GM18867 (cell line): Measurements from ENCODE around the gene SLC12A4.

Source experiments
- ATAC-seq: cut with Tn5 transposase; IDR thresholded peaks from one replicate; pipeline ENCODE4 v1.9.1; 2021; ENCODE audit warnings: mild to moderate bottlenecking, moderate library complexity; ENCODE audit not compliant: unreplicated experiment

Gene SLC12A4

DNA sequence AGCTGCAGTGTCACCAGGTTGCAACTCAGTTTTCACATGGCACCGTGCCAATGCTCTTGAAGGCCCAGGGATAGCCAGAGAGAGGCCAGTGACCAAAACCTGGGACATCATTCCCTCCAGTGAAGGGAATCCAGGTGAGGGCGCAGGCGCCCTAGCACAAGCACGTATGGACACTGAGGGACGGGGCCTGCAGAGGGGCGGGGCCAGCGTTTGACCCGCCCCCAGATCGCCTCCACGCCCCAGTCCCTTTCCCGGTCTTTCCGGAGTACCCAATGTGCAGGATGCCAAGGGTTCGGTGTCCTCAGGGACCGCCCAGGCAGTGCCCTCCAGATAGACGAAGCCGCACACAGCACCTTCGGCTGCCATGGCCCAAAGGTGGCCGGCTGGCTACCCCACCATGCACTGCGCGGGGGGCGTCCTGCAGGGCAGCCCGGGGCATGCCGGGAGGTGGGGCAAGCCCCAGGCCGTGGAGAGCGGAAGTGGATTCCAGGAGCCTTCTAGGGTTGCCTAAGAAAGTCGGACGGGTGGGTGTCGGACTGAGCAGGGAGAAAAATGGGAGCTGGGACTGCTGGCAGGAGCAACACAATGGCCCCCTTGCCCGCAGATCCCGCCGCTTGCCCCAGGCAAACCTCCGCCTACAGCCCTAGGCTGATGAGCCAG, 4.6 kb downstream of the SLC12A4 start:
- ATAC-seq, result no peak

DNA sequence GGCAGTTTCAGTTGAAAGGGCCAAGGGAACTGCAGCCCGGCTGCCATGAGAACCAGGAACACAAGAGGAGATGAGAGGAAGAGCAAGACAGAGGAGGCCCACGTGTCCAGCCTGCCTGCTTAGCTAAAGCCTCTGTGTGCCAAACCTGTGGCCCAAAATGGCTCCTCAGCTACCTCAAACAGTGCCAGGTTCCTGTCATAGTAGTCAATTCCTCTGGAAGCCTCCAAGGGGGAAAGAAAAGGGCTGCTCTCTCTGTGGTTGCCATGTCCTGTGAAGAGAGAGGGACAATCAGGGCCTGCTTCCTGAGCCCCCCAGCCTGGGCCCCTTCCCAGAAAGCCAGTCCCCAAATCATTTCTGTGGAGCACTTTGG, 5.2 kb downstream of the SLC12A4 start:
- no peak for ATAC-seq

DNA sequence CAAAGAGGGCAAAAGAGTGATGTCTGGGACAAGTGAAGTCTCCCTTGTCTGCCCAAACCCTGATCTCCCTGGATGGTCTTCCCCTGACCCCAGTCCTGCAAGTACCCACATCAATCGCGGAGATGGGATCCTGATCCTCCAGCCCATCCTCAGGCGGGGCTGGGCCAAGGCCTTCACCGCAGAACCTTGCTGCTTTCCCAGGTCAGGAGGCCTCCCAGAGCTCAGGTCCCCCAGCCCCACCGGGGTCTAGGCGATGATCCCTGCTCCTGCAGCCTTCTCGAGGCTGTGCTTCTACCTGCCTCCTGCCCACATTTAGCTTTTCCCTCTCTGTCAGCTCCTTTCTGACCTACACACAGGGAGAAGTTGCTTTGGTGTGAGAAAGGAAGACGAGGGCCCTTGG, 6.3 kb downstream of the SLC12A4 start:
- ATAC-seq, result no peak

DNA sequence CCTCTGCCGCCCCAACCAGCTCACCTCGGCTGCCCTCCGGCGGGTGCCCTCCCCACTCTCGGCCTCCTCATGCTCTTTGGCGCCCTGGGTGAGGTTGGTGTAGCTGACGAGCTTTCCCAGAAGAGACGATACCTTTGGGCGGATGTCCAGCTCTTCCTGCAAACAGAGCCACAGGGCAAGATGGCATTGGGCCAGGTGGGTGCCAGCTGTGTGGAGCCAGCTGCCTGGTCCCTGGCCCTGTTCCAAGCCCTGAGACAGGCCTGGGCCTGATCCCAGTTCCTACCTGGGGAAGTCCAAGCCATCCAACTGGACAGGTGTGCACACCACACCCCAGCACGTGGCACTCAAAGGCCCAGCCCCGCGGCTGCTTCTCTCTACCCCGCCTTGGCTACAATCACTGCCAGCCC, 6.9 kb downstream of the SLC12A4 start:
- ATAC-seq, result no peak

DNA sequence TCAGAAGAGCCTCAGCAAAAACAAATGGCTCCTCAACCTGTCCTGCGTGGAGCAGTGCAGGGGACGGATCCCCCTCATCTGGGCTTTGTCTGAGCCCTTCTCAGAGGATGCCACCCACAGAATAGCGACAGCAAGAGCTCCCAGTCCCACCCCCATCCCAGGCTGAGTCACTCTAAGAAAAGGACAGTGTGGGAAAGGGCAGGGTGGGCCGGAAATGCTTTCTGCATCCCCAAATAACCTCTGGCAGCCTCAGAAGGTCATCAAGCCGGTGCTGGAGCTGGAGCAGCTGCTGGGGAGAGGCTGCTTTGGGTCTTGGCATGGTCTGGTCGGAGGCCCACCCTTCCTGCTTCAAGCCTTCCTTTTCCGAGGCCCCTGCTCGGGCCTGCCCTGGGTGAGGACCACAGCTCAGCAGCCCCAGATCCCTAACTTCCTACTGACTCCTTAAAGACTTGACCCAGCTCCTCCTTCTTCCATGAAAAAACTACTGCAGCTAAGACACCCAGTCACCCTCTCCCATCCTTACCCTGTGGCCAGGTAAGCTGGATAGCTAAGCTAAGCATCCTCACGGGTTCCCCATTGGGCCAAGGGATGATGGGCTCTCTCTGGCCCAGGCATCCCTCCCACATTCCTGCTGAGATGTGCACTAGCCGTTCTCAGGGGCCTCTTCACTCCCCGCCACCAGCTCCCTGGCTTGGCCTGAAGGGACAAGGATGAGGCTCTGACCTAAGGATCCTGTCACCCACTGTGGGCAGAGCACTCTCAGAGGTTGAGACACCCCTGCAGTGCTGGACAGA, 8.7 kb downstream of the SLC12A4 start:
- no peak for ATAC-seq

DNA sequence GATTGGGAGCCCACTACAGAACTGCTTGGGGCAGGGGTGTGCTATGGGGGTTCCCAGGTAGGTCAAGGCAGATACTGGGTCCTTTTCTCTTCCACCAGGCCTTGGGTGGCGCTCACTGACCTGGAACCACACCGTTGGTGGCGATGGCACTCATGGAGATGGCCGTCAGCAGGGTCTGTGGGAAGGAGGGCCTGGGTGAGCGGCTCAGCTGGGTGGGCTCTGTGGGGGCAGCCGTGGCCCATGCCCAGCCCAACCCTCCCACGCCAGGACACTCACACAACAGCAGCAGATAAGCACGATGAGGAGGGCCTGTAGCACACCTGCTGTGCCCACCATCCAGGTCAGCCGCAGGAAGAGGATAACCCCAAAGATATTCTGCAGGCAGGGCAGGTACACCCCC, 10.8 kb downstream of the SLC12A4 start:
- no peak for ATAC-seq

DNA sequence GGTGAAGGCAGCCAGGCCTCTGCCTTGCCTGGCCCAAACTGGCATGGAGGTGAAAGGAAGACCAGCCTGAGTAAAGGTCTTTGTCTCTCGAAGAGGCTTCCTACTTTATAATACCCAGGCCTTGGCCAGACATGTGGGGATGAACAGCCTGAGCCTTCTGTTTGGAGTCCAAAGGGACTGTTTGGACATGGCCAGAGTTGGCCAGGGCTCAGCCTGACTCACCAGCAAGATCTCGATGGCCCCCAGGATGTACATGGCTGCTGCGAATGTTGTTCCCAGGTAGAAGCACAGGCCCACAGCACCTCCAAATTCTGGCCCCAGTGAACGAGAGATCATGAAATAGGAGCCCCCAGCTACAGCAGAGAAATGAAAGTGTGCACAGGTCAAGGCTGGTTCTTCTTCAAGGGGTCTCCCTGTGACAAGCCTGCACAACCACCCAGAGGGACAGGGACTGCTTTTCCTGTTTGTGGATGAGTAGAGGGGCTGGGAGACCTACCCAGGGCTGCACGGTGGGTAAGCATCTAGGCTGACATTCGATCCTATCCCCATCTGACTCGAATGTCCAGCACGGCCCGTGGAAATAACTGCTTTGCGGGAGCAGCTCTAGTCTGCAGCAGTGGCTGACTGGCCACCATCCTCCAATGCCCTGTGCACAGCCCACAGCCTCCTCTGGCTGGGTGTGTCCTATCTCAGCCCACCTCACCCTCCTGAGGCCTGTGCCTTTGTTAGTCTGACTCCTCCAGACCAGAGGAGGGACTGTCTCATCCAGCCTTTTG, 13.8 kb downstream of the SLC12A4 start:
- no peak for ATAC-seq

DNA sequence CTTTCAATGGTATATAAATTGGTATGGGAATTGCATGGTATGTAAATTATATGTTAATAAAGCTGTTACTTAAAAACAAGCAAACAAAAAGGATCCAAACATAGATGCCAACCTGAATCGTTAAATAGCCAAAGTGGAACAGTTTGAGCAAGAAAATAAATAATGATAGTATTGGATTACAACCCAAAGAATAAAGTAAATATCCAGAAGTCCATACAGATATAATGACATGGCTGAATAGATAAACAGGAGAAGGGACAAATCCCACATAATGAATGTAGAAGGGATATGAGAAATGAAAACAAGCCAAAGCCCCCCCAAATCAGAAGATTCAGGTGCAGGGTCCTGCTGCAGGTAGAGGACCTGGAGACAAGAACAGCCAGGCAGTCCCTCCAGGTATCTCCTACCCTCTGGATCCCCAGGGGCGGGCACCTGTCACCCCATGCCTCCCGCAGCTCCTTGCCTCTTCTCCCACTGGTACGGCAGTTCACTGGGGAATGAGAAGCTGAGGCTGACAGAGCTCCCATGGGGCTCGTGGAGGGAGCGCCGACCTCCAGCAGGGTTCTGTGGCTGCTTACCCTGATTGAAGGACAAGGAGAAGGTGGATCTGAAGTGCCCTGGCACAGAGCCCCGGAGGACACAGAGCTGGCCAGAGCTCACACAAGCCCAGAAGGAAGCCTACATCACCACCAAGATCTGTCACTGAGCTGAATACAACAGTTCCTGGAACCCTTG, 14.6 kb downstream of the SLC12A4 start:
- no peak for ATAC-seq

DNA sequence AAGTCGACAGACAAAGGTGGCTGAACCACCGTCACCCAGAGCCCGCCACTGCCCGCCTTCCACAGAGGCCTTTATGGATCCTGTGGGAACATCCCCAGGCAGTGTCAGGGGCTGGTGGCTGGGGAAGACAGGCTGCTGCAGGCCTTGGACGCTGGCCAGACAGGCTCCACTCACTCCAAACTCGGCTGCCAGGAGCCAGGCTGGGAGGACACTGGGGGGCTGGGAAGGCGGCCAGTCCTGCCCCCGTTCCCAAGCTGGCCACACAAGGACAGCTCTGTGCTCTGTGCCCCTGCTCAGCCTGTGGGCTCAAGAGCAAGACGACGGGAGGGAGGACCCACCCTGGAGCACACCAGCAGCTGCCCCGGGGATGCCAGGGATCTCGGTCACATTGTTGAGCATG, 17.0 kb downstream of the SLC12A4 start:
- no peak for ATAC-seq

DNA sequence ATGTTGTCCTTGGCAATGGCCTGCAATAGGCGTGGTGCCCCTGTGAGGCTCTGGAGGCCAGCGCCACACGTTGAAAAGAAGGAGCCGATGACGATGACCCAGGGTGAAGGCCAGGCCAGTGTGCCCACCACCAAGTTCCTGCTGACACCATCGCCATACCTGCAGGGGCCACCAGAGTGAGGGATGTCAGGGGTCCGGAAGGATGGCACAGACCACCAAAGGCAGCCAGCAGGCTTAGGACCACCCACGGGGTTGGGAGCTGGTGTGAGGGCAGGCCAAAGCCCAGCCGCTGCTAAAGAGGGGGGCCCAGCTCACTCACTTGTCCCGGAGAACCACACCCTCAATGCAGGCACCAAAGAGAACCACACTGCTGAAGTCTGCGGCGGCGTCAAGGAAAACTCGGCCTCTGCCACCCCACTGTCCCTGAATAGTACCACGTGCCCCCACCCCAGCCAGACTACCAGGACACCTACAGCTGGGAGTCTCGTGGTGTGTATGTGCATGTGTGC, 18.0 kb downstream of the SLC12A4 start:
- no peak for ATAC-seq

DNA sequence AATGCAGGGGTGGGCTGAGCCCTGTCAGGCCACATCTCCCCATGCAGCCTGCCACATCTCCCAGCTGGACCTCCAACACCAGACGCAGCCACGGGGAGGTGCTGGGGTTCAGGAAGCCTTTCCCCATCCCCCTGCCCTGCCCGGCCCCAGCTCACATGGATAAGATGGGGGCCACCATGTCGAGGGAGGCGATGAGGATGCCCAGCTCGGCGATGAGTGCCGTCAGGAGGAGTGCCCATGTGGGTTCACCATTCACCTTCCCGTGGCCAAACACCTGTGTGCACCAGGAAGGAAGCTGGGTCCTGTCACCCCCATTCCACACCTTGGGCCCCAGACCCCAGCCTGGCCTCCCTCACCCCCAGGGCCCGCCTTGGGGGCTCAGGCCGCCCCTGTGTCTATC, 18.8 kb downstream of the SLC12A4 start:
- ATAC-seq, result no peak

DNA sequence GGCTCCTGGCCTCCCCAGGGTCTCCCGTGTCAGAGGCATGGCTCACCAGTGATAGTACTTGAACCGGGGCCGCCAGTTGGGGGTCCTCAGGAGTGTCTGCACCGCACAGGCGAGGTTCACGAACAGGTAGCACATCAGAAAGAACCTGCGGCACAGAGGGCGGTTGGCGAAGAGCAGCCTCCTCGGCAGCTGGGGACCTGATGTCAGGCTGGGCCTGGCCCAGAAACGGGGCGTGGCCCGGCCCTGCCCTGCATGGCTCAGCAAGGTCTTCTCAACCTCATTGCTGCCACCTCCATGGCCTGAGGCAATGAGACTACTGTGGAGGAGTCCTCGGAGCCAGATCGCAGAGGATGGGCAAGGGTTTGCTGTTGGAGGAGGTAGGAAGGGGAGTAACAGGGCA, 20.4 kb downstream of the SLC12A4 start:
- no peak for ATAC-seq

DNA sequence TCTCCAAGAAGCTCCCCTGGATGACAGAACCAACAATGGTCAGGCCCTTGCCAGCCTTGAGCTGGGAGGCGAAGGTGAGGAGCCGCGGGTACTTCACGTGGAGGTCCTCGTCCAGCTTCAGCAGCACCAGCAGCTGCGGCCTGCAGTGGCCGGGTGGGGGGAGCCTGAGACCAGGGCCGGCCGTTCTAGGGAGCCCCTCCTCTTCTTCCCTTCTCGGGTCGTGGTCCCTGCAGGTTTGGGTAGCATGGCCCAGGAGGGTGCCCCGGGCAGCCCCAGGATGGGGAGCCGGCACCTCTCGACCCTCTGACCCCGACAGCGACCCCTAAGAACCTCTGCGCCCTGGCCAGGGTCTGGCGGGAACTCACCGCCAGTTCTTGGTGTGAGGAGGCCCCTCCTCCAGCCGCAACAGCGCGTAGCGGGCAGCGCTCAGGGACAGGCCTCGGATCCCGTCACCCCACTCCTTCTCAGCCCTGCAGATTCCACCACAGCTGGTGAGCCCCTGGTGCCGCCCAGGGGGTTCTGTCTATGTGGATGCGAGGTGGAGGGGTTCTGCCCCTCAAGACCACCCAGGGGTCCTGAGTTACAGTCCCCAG, 21.4 kb downstream of the SLC12A4 start:
- no peak for ATAC-seq

DNA sequence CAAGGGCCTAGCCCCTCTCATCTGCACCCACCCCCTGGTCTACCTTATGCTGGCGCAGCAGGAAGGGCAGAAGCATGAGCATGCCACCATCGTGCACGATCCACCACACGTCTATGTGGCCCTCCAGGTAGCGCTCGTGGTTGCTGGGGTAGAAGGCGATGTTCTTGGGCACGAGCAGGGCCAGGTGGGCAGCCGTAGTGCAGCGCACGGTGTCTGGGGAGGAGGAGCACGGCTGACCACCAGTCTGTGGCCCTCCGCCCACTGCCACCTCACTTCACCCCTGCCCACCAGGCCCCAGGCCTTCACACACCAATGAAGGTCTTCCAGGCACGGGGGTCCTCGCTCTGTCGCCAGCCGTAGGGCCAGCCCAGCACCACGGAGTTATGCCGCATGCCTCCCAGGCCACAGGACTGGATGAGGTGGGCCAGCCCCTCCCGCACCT, 22.3 kb downstream of the SLC12A4 start:
- ATAC-seq, result no peak

DNA sequence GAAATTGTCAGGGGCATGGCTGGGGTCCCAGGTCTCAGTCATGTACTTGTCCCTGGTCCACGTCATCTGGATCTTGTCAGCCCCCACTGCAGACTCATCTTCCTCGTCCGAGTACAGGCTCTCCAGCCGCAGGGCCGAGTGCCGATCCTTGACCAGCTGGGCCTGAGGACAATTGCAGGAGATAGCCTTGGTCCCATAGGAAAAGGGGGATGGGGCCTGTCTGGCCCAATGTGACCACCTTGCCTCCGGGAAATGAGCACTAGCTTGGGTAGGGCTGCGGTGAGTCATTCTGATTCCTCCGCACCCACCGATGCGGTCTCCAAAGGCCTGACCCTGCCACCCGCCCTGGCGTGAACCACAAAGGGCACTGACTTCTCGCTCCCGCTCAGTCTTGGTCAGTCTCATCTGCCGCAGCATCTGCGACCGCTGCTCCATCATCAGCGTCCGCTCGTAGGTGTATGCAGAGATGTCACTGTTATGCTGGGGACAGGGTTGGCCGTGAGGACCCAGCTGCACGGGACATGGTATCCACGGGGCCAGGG, 23.0 kb downstream of the SLC12A4 start:
- no peak for ATAC-seq

DNA sequence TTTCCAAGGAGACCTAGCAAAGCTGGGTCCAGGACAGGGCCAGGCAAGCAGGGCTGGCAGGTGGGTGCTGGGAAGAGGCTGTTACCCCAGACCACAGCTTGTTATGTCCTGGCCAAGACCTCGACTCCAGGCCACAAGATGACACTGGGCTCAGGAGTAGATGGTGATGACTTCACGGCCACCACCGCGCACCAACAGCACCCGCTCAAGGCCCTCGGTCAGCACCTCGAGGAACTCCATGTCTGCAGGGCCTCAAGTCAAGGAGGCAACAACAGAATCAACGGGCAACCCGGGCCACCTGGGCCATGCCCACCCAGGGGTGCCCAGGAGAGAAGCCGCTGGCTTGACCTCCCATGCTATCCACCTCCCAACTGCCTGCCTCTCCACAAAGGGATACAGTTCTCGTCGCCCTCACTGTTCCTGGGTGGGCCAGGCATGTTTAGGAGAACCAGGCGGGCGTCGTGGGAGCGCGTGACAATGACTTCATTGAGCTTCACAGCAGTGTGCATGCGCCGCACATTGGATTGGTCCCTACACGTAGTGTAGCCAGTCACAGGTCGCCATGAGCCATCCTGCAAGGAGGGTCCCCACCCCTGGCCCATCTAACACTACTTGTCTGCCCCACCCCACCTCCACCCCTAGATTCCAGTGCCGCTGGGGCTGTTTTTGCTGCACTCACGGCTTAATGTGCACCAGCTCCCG, 23.6 kb downstream of the SLC12A4 start:
- no peak for ATAC-seq

DNA sequence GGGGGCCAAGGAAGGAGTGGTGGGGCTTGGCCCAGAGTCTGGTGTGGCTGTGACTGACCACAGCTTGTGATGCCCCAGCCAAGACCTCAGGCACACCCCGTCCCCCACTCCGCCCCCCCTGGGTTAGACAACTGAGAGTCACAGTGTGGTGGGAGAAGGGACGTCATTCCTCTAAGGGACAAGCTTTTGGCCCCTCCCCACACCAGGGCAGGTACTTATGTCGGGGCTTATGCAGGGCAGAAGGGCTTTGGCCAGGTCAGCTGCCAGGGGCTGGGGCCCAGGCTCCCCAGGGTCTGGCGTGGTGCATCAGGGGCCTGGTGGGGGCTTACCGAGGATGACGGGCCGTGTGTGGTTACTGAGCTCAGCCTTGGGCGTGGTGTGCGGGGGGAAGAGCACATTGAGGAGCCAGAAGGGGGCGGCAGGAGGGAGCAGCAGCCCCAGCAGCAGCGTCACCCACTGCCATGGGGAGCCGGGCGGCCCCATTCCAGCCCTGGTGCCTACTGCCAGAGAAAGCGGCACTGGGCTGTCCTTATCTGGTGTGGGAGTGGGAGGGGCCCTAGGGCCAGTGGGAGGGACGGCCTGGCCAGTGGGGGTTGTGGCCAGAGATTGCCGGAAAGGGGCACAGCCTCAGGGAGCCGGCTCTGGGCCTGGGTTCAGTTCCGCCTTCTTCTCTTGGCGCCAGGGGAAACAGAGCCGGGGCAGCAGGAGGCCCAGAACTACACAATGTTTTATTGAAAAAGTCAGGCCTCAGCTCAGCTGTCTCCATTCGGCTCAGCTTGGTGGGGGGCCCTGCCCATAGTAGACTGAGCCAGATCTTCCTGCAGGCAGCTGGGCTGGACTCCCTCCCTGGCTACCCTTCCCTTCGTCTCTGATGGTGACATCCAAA, 24.6 kb downstream of the SLC12A4 start, which contains the start of gene LCAT:
LCAT (minus strand) TSS at position 502 of the 886 bp plus-strand sequence; CDS start at position 483, 19 bp downstream.
- no peak for ATAC-seq

DNA sequence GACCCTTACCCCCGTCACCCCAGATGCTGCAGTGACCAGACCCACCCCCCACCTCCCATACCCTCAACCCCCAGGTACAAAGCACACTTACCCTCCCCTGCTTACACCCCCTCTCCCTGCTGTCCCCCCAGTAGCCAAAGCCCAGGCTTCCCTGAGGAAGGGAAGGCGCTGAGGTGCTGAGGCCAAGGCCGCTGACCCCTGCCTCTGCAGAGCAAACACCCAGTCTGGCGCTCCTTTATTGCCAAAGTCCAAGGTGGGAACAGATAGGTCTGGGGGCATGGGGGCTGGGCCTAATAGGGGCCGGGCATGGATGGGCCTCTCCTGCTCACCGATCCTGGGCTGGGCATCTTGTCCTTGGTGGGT, 25.2 kb downstream of the SLC12A4 start:
- no peak for ATAC-seq
